Neutrophil (primary cell): ENCODE measurements around the gene SLC22A4.

Source experiments
- H3K27ac ChIP-seq: fragments of 200-600 bp; sonication (generic); 2 replicates; pipeline ENCODE4 v1.5.1; 2016; ENCODE audit warnings: mild to moderate bottlenecking, moderate library complexity
- H3K27me3 ChIP-seq: fragments of 200-600 bp; sonication (generic); 2 replicates; pipeline ENCODE4 v1.6.0; 2016; ENCODE audit warnings: mild to moderate bottlenecking
- H3K36me3 ChIP-seq: fragments of 200-600 bp; sonication (generic); 2 replicates; pipeline ENCODE4 v1.5.1; 2017
- H3K4me1 ChIP-seq, 2 experiments: fragments of 200-600 bp in 1 of 2; sonication (generic) in 1 of 2; 1 replicate in 1 of 2; 2 replicates in 1 of 2; pipeline versions ENCODE4 v1.5.1 to v1.6.1; 2013 to 2016; ENCODE audit warnings: low read depth in 1 of 2, low read length in 1 of 2, mild to moderate bottlenecking in 1 of 2, moderate library complexity in 1 of 2; ENCODE audit not compliant: control insufficient read depth in 1 of 2, insufficient read depth in 1 of 2
- H3K4me3 ChIP-seq, 2 experiments: fragments of 200-600 bp in 1 of 2; sonication (generic) in 1 of 2; 1 replicate in 1 of 2; 2 replicates in 1 of 2; pipeline ENCODE4 v1.5.1; 2013 to 2016; ENCODE audit warnings: low read depth in 1 of 2, low read length in 1 of 2, mild to moderate bottlenecking in 1 of 2, moderate library complexity in 1 of 2
- H3K9me3 ChIP-seq: fragments of 200-600 bp; sonication (generic); 2 replicates; pipeline ENCODE4 v1.5.1; 2016
- CTCF ChIP-seq: fragments of 200-600 bp; sonication (generic); IDR thresholded peaks from 2 replicates; pipeline ENCODE4 v1.5.1; 2016; ENCODE audit warnings: antibody characterized with exemption

Gene SLC22A4

DNA sequence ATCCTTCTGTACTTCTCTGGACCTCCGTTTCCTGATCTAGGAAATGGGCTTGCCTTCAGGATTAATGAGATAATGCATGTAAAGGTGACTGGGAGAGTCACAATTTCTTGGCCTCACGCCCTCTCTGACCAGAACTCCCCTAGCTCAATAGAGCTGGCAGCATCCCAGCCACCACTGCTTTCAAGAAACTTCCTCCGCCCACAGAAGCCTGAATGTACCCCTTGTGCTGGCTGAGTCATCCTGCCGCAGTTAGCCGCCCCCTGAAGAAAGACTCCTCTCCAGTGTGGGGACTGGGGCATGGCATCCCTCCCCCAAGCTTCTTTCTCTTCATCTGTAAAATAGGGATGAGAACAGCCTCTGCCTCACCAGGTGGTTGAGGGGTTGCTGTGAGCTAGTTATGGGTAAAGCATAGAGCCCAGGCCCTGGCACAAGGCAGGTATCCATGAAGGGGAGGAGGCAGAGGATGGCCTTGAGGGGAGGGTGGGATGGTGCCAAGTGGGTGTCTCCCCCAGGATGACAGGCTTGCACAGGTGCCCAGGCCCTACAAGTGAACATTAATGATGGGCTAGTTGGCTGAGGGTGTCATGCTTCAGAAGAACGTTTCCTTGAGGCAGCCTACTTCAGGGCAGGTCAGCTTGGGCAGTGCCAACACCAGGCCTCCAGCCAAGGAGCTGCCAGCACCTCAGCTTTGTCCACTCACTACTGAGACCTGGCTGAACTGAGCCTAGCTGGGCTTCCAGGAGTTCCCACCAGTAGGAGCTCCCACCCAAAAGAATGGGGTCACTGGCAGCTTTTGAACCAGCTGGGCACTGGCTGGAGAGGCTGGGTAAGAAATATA, 33.3 kb upstream of the SLC22A4 start:
- no peak for TF ChIP-seq CTCF
- Histone ChIP-seq H3K9me3 (no peaks in the 10 kb centered on the region), H3K4me3 (no peak overlapping the region), H3K27me3 (peaks cover 47% of the 10 kb centered on the region), H3K27ac (no peak overlapping the region), H3K36me3 (no peaks in the 10 kb centered on the region), H3K4me1 (no peaks in the 10 kb centered on the region)

GRCh38 chr5:132261881-132262845, 32.0 kb upstream of the SLC22A4 start:
- Histone ChIP-seq H3K9me3 (no peaks in the 10 kb centered on the region), H3K27me3 (peaks cover 35% of the 10 kb centered on the region), H3K36me3 (no peaks in the 10 kb centered on the region), H3K4me1 (no peaks in the 10 kb centered on the region), H3K27ac (no peak overlapping the region), H3K4me3 (no peak overlapping the region)
- no peak for TF ChIP-seq CTCF

GRCh38 chr5:132262882-132263547, 31.2 kb upstream of the SLC22A4 start:
- H3K27ac ChIP-seq = no peak overlapping the region
- no peaks in the 10 kb centered on the region for H3K4me1 ChIP-seq
- no peak overlapping the region for H3K4me3 ChIP-seq
- no peaks in the 10 kb centered on the region for H3K36me3 ChIP-seq
- no peaks in the 10 kb centered on the region for H3K9me3 ChIP-seq
- peaks cover 26% of the 10 kb centered on the region for H3K27me3 ChIP-seq
- no peak for TF ChIP-seq CTCF

GRCh38 chr5:132263548-132264261, 30.5 kb upstream of the SLC22A4 start:
- no peaks in the 10 kb centered on the region for H3K36me3 ChIP-seq

More at GRCh38 chr5:132263548-132264261, 30.5 kb upstream of the SLC22A4 start:
- no peak for TF ChIP-seq CTCF
- H3K27ac ChIP-seq = no peak overlapping the region
- peaks cover 19% of the 10 kb centered on the region for H3K27me3 ChIP-seq
- no peaks in the 10 kb centered on the region for H3K4me1 ChIP-seq
- no peak overlapping the region for H3K4me3 ChIP-seq
- H3K9me3 ChIP-seq = no peaks in the 10 kb centered on the region
